MCF 10A (cell line): ENCODE results near the gene FZD8. TPM values are rescaled to one million over a fixed set of nuclear protein-coding genes. Genes with fewer than 3 reads are reported as not detected.

Experiments
- BruUV-seq: library from RNA; stranded (reverse); fragments of 400-500 nt; replicated peaks from 2 replicates; lab custom pipeline; 2021; lab: Mats Ljungman, UMichigan
- CTCF ChIA-PET: fragments of 300-600 bp; sonication (Branson Sonifier 250); formaldehyde crosslinking; extraction: SDS; loops from one replicate; lab custom pipeline; 2021; ENCODE audit warnings: antibody characterized with exemption, inconsistent platforms; lab: Yijun Ruan, JAX
- POLR2A ChIA-PET: fragments of 300-600, 350-650 bp; sonication (Branson Sonifier 250); formaldehyde crosslinking; extraction: SDS; loops from one replicate; lab custom pipeline; 2020; ENCODE audit warnings: antibody characterized with exemption, inconsistent platforms; lab: Yijun Ruan, JAX
- DNase-seq: peaks from one replicate; pipeline ENCODE4 v3.0.0-alpha.2; 2018; ENCODE audit not compliant: unreplicated experiment
- H3K27ac Mint-ChIP-seq: one replicate; pipeline ENCODE4 v1.8.0; 2022; ENCODE audit warnings: mild to moderate bottlenecking, low read depth, mixed read lengths; ENCODE audit not compliant: unreplicated experiment
- H3K27me3 Mint-ChIP-seq: one replicate; pipeline ENCODE4 v1.8.0; 2022; ENCODE audit warnings: mixed read lengths; ENCODE audit not compliant: insufficient read depth, unreplicated experiment
- H3K36me3 Mint-ChIP-seq: one replicate; pipeline ENCODE4 v1.8.0; 2022; ENCODE audit warnings: mild to moderate bottlenecking, moderate library complexity, mixed read lengths; ENCODE audit not compliant: insufficient read depth, unreplicated experiment
- H3K4me1 Mint-ChIP-seq: one replicate; pipeline ENCODE4 v1.8.0; 2022; ENCODE audit warnings: mixed read lengths; ENCODE audit not compliant: insufficient read depth, unreplicated experiment
- H3K4me3 Mint-ChIP-seq: one replicate; pipeline ENCODE4 v1.8.0; 2022; ENCODE audit warnings: mild to moderate bottlenecking, moderate library complexity, mixed read lengths; ENCODE audit not compliant: unreplicated experiment
- H3K9me3 Mint-ChIP-seq: one replicate; pipeline ENCODE4 v1.8.0; 2022; ENCODE audit warnings: mixed read lengths; ENCODE audit not compliant: unreplicated experiment
- intact Hi-C: fragments of 100-400 bp; cut with micrococcal nuclease; formaldehyde crosslinking; loops from 2 replicates; pipeline ENCODE4 v1.14.1; 2022
- total RNA-seq: library from RNA; stranded (reverse); gene quantifications from 2 replicates; pipeline ENCODE4 v1.2.3, GENCODE V29; 2022
- TF ChIP-seq, protein P1 (sequence below): fragments of 200-600 bp; IDR thresholded peaks from one replicate; pipeline ENCODE4 v1.8.0; 2022; ENCODE audit warnings: antibody characterized with exemption, mild to moderate bottlenecking; ENCODE audit not compliant: unreplicated experiment

FZD8 gene
- total RNA-seq, 1 experiment from 2014 or later, result 9.8 TPM

DNA sequence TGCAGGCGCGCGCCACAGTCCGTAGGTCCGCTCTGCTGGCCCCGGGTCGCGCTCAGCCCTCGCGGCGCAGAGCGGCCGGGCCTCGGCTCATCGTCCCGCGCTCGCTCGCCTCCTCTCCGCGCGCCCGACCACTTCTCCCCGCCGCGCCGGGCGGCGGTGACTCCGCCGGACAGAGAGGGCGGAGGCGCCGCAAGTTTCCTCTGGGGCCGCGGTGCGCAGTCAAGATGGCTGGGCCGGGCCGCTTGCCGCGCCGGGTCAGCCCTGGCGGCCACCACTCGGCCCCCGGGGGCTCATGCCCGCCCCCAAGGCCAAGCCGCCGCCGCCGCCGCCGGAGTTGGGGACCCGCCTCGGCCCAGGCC, 441 bp downstream of the FZD8 start:
- H3K27me3 Mint-ChIP-seq, result no peaks in the 10 kb centered on the region
- intact Hi-C loops, result loop anchor here (1.0 to 10.0 kb wide), 7 partner anchors 271 to 1137 kb away; no protein-coding TSS in a partner anchor
- ChIA-PET CTCF (interaction anchor here (1.0 to 1.1 kb wide), 2 partner anchors 973 to 1083 kb away, joined by 3 read pairs; no protein-coding TSS in a partner anchor), POLR2A (interaction anchor here (0.6 to 1.5 kb wide), 4 partner anchors 140 to 1138 kb away, joined by 3 to 5 read pairs (median 4); no protein-coding TSS in a partner anchor)
- peaks cover 7% of the 10 kb centered on the region for H3K4me1 Mint-ChIP-seq
- peaks cover 46% of the 10 kb centered on the region for H3K36me3 Mint-ChIP-seq
- no peaks in the 10 kb centered on the region for H3K9me3 Mint-ChIP-seq
- H3K27ac Mint-ChIP-seq, result peak overlapping the region; percentile 31
- BruUV-seq, result TSS peak; percentile 6
- DNase-seq, result no peak
- TF ChIP-seq, protein P1, sequence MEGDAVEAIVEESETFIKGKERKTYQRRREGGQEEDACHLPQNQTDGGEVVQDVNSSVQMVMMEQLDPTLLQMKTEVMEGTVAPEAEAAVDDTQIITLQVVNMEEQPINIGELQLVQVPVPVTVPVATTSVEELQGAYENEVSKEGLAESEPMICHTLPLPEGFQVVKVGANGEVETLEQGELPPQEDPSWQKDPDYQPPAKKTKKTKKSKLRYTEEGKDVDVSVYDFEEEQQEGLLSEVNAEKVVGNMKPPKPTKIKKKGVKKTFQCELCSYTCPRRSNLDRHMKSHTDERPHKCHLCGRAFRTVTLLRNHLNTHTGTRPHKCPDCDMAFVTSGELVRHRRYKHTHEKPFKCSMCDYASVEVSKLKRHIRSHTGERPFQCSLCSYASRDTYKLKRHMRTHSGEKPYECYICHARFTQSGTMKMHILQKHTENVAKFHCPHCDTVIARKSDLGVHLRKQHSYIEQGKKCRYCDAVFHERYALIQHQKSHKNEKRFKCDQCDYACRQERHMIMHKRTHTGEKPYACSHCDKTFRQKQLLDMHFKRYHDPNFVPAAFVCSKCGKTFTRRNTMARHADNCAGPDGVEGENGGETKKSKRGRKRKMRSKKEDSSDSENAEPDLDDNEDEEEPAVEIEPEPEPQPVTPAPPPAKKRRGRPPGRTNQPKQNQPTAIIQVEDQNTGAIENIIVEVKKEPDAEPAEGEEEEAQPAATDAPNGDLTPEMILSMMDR, result no peak
- H3K4me3 Mint-ChIP-seq, result peak overlapping the region; percentile 85

DNA sequence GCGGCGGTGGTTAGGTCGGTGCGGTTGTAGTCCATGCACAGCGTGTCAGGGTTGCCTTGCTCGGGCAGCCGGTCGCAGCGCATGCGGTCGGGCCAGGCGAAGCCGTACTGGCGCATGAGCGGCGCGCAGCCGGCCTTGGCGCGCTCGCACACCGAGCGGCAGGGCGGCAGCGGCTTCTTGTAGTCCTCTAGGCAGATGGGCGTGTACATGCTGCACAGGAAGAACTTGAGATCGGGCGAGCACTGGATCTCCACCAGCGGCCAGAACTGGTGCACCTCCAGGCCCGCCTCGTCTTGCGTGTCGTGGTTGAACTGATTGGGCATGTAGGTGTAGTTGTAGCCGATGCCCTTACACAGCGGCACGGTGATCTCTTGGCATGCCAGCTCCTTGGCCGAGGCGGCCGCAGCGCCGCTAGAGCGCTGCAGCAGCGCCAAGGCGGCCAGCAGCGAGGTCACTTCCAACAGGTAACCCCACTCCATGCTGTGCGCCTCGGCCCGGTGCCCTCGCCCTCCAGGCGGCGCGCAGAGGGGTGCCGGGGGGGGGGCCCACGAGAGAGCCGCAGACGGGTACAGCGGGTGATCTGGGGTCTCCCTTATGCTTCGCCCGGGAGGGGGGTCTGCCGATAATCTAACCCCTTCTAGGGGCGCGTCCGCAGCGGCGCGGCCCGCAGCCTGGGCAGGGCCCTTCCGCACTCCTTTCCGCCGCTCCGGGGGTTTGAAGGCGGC, 983 bp downstream of the FZD8 start:
- TF ChIP-seq, protein P1, result no peak
- POLR2A ChIA-PET, result interaction anchor here (0.6 to 1.5 kb wide), 9 partner anchors 140 to 1138 kb away, joined by 3 to 5 read pairs (median 3); no protein-coding TSS in a partner anchor
- peak; percentile 72 for DNase-seq

GRCh38 chr10:35640474-35640873, 1.6 kb downstream of the FZD8 start:
- H3K36me3 Mint-ChIP-seq, result peaks cover 51% of the 10 kb centered on the region
- TF ChIP-seq, protein P1, result peak; percentile 41
- peaks cover 18% of the 10 kb centered on the region for H3K4me1 Mint-ChIP-seq
- intact Hi-C loops, result loop anchor here (2.0 to 10.0 kb wide), 4 partner anchors 272 to 964 kb away; no protein-coding TSS in a partner anchor
- no TSS peak for BruUV-seq
- peak overlapping the region; percentile 85 for H3K4me3 Mint-ChIP-seq
- H3K27ac Mint-ChIP-seq, result peak overlapping the region; percentile 73
- no peaks in the 10 kb centered on the region for H3K27me3 Mint-ChIP-seq
- POLR2A ChIA-PET, result interaction anchor here (0.9 to 1.5 kb wide), 7 partner anchors 141 to 1139 kb away, joined by 3 to 5 read pairs (median 4); no protein-coding TSS in a partner anchor
- peak; percentile 70 for DNase-seq
- H3K9me3 Mint-ChIP-seq, result no peaks in the 10 kb centered on the region
- CTCF ChIA-PET, result interaction anchor here (0.6 to 1.1 kb wide), 4 partner anchors 974 to 1085 kb away, joined by 3 read pairs; no protein-coding TSS in a partner anchor

More for the DNA sequence above, 983 bp downstream of the FZD8 start:
- BruUV-seq, result no TSS peak
- H3K4me1 Mint-ChIP-seq, result peaks cover 13% of the 10 kb centered on the region
- H3K27me3 Mint-ChIP-seq, result no peaks in the 10 kb centered on the region
- CTCF ChIA-PET, result interaction anchor here (1.0 to 1.1 kb wide), 2 partner anchors 973 to 1084 kb away, joined by 3 read pairs; no protein-coding TSS in a partner anchor
- H3K36me3 Mint-ChIP-seq, result peaks cover 50% of the 10 kb centered on the region
- H3K4me3 Mint-ChIP-seq, result peak overlapping the region; percentile 85
- H3K27ac Mint-ChIP-seq, result no peak overlapping the region
- intact Hi-C loops, result loop anchor here (2.0 to 10.0 kb wide), 4 partner anchors 272 to 964 kb away; no protein-coding TSS in a partner anchor
- H3K9me3 Mint-ChIP-seq, result no peaks in the 10 kb centered on the region
